Measurements from ENCODE around the gene KIF19. TPM values are rescaled to one million over a fixed set of nuclear protein-coding genes. Genes with fewer than 3 reads are reported as not detected.
A peak's percentile ranks its signal among the peaks of the same experiment; 100 is the strongest.
"Not testable (repeated sequence)": the region's sequence is repeated elsewhere in the genome, so short reads cannot be mapped to it uniquely, and the experiment has no call there.

KIF19 gene
- total and polyA plus RNA-seq, 12 donors, result 0.07 to 1.5 (median 0.27) TPM

DNA sequence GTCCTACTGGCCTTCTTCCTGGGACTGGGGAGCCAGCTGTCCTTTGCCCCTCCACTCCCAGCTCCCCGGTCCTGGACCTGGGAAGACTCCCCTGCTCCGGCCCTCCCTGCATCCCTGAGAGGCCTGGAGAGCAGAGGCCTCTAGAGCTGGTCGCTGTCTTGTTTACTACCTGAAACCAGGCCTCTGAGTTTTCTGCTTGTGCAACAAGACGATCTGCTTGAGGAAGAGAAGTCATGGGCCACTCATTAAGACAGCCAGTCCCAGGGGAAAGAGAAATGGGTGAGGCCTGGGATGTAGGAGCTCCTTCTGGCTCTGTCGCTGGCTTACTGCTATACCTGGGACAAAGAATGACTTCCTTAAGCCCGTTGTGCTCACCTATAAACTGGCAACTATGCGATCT lies 76.0 kb downstream of the KIF19 start:
- Histone ChIP-seq H3K27me3 (peaks cover 0 to 6% (median 0%) of the 10 kb centered on the region in 7 donors), H3K4me1 (peaks cover 0 to 4% (median 0%) of the 10 kb centered on the region in 9 donors), H3K27ac (no peak overlapping the region), H3K4me3 (no peak overlapping the region), H3K36me3 (no peaks in the 10 kb centered on the region), H3K9me3 (no peaks in the 10 kb centered on the region)
- ATAC-seq (no peak), DNase-seq (no peak)
- intact Hi-C loops (cut with DNase I), result no loop called here
- TF ChIP-seq, protein P1, sequence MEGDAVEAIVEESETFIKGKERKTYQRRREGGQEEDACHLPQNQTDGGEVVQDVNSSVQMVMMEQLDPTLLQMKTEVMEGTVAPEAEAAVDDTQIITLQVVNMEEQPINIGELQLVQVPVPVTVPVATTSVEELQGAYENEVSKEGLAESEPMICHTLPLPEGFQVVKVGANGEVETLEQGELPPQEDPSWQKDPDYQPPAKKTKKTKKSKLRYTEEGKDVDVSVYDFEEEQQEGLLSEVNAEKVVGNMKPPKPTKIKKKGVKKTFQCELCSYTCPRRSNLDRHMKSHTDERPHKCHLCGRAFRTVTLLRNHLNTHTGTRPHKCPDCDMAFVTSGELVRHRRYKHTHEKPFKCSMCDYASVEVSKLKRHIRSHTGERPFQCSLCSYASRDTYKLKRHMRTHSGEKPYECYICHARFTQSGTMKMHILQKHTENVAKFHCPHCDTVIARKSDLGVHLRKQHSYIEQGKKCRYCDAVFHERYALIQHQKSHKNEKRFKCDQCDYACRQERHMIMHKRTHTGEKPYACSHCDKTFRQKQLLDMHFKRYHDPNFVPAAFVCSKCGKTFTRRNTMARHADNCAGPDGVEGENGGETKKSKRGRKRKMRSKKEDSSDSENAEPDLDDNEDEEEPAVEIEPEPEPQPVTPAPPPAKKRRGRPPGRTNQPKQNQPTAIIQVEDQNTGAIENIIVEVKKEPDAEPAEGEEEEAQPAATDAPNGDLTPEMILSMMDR (IDR thresholded peaks at IDR 0.05), result no peak
- WGBS, 2 donors, result 87 to 92% methylated on average over 7 of the region's 7 CpGs

DNA sequence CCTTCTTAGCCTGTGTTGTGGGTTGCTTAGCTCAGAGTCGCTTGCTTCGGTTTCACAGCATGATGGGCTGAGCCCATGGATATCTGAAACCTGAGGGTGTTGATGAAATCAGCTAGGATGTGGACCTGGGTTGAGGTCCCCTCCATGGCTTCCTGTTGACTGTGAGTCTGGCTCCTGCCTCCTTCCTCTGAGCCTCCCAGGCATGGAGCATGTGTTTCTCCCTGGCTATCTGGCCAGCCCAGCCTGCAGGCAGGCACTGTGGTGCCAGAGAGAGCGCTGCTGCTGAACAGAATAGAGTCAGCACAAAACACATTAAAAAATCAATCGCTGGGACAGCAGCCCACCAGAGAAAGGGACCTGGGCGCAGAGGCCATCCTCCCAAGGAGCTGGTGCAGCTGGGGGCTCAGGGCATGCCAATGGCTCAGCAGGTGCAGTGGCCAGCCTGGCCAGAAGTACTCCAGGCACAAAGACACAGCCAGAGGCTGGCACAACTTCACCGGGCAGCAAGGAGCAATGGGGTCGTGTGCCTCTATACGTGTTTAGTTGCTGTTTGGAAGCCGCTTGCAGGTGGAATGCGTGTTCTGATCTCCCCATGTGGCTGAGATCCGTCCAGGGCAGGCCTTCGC lies 77.6 kb downstream of the KIF19 start:
- H3K9me3 ChIP-seq, result no peaks in the 10 kb centered on the region
- peaks cover 0 to 6% (median 0%) of the 10 kb centered on the region in 7 donors for H3K27me3 ChIP-seq
- ATAC-seq, result peak in 1 of 8 donors; percentile 14
- no peak overlapping the region for H3K4me3 ChIP-seq
- no peaks in the 10 kb centered on the region for H3K36me3 ChIP-seq
- no peak for DNase-seq
- intact Hi-C loops (cut with DNase I), result no loop called here
- WGBS, 2 donors, result 60 to 65% methylated on average over 12 of the region's 12 CpGs
- H3K4me1 ChIP-seq, result peaks cover 0 to 4% (median 0%) of the 10 kb centered on the region in 9 donors
- H3K27ac ChIP-seq, result no peak overlapping the region
- TF ChIP-seq, protein P1 (IDR thresholded peaks at IDR 0.05), result no peak

DNA sequence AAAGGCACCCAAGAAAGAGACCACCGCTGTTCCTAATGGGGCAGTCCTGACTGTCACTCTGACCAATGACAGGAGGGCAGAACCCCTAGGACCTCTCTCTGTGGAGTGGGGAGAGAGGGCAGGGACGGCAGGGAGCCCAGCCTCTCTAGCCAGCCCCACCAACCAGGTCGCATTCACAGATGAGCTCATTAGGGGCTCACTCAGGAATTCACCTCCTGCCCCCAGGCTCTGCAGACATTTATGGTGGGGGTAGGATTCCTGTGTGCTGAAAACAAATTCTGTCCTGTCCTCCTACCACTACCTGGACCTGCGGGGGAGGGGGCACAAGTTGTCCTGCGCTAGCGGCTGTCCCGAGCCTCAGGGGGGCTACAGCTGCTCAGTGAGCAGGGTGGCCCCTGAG lies 78.2 kb downstream of the KIF19 start:
- 49 to 50% methylated on average over 7 of the region's 7 CpGs for WGBS, 2 donors
- ATAC-seq (no peak), DNase-seq (no peak)
- Histone ChIP-seq H3K27ac (no peak overlapping the region), H3K9me3 (no peaks in the 10 kb centered on the region), H3K27me3 (peaks cover 0 to 6% (median 0%) of the 10 kb centered on the region in 7 donors), H3K4me1 (peaks cover 0 to 4% (median 0%) of the 10 kb centered on the region in 9 donors), H3K36me3 (no peaks in the 10 kb centered on the region), H3K4me3 (no peak overlapping the region)
- TF ChIP-seq, protein P1 (IDR thresholded peaks at IDR 0.05), result no peak
- intact Hi-C loops (cut with DNase I), result no loop called here

DNA sequence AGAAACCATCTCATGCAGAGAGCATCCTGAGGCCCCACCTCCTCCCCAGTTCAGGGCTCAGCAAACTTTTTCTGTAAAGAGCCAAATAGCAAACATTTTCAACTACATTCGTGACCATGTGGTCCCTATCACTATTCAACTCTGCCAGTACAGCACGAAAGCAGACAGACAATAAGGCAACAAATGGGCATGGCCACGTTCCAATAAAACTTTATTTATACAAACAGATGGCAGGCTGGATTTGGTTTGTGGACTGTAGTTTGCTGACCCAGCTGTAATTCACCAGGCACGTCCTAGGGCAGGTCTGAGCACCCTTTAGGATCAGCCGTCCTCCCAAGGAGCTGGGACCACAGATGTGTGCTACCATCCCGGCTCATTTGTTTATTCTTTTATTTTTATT lies 78.8 kb downstream of the KIF19 start:
- 88 to 91% methylated on average over 6 of the region's 6 CpGs for WGBS, 2 donors
- Histone ChIP-seq H3K27ac (no peak overlapping the region), H3K4me3 (no peak overlapping the region), H3K9me3 (no peaks in the 10 kb centered on the region), H3K36me3 (no peaks in the 10 kb centered on the region), H3K4me1 (peaks cover 0 to 4% (median 0%) of the 10 kb centered on the region in 9 donors), H3K27me3 (peaks cover 0 to 6% (median 0%) of the 10 kb centered on the region in 7 donors)
- DNase-seq (no peak), ATAC-seq (no peak)
- intact Hi-C loops (cut with DNase I), result no loop called here
- TF ChIP-seq, protein P1 (IDR thresholded peaks at IDR 0.05), result no peak

DNA sequence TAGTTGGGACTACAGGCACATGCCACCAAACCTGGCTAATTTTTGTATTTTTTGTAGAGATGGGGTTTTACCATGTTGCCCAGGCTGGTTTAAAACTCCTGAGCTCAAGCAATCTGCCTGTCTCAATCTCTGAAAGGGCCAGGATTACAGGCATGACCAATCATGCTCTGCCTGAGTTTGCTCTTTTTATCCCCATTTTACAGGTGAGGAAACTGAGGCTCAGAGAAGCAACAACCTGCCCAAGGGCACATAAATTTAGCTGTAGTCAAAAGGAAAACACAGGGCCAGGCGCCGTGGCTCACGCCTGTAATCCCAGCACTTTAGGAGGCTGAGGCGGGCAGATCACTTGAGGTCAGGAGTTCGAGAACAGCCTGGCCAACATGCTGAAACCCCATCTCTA lies 79.3 kb downstream of the KIF19 start:
- 97 to 98% methylated on average over 5 of the region's 5 CpGs for WGBS, 2 donors
- H3K27me3 ChIP-seq; H3K9me3 ChIP-seq; DNase-seq; intact Hi-C loops (cut with DNase I); H3K27ac ChIP-seq; H3K4me1 ChIP-seq; ATAC-seq; H3K4me3 ChIP-seq; H3K36me3 ChIP-seq: not testable (repeated sequence)
